C4-2B (cell line): Measurements from ENCODE around the gene MLLT10.
A peak's percentile ranks its signal among the peaks of the same experiment; 100 is the strongest.

Experiments used
- H3K27ac ChIP-seq: fragments of 450-650 bp; 2 replicates; pipeline ENCODE4 v1.5.1; 2017
- CTCF ChIP-seq: fragments of 450-650 bp; conservative IDR thresholded peaks from 2 replicates; pipeline ENCODE4 v1.5.1; 2017; ENCODE audit warnings: mild to moderate bottlenecking
- ZFX ChIP-seq: fragments of 450-650 bp; IDR thresholded peaks from 2 replicates; pipeline ENCODE4 v1.6.1; 2017

The MLLT10 gene

GRCh38 chr10:21634599-21635365 lies 100.8 kb downstream of the MLLT10 start:
- peak overlapping the region; percentile 60 for H3K27ac ChIP-seq
- TF ChIP-seq CTCF (no peak), ZFX (no peak)

GRCh38 chr10:21637795-21638194 lies 103.8 kb downstream of the MLLT10 start:
- TF ChIP-seq CTCF: no peak
- no peak overlapping the region; the same call in 1 of the 2 replicates for H3K27ac ChIP-seq

- TF ChIP-seq CTCF (no peak), ZFX (no peak)
Observed at GRCh38 chr10:21638681-21639080, 104.6 kb downstream of the MLLT10 start.

DNA sequence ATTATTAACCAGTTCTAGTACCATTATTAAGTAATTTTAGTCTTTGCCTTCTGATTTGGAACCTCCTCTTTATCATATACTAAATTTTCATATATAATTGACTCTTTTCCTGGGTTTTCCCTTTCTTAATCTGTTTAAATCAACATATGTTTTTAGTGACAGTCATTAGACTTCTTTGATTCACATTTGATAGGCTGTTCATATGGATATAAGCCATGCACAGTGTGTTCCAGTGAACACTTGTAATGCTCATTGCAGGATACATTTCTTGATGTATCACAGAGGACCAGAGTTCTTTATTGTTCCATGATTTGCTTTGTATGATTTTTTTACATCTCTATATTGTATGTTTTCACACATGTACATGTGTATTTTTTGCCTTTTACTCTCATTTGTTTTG lies 114.0 kb downstream of the MLLT10 start:
- TF ChIP-seq ZFX (no peak), CTCF (no peak)
- H3K27ac ChIP-seq: no peak overlapping the region

More at GRCh38 chr10:21638681-21639080, 104.6 kb downstream of the MLLT10 start:
- H3K27ac ChIP-seq: no peak overlapping the region

DNA sequence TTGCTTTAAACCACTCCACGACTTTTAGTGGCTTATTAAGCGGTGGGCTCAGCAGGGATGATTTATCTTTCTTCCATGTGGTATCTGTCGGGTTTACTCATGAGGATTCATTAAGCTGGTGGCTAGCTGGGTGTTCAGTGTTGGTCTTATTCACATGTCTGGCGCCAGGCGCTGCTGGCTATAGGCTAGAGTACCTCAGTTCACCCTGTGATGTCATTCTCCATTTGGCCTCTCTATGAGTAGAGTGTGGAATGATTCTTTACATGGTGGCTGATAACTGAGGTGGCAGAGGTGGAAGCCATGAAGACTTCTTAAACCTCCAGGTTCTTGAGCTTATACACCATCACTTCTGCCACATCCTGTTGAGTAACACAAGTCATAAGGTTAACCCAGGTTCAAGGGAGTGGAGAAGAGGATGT lies 115.4 kb downstream of the MLLT10 start:
- TF ChIP-seq ZFX (no peak), CTCF (no peak)
- H3K27ac ChIP-seq: no peak overlapping the region

GRCh38 chr10:21650353-21650752 lies 116.3 kb downstream of the MLLT10 start:
- TF ChIP-seq ZFX (no peak), CTCF (no peak)
- H3K27ac ChIP-seq: no peak overlapping the region

- no peak overlapping the region for H3K27ac ChIP-seq
- no peak for TF ChIP-seq CTCF
- no peak for TF ChIP-seq ZFX
Observed at GRCh38 chr10:21655236-21655635, 121.2 kb downstream of the MLLT10 start.
